A673 (cell line): ENCODE data around the gene MITF.

Experiments used
- CTCF ChIP-seq: fragments of 300-800, 200-600 bp; sonication (generic); conservative IDR thresholded peaks from 2 replicates; pipeline ENCODE4 v1.5.1; 2017; ENCODE audit warnings: low read depth, mild to moderate bottlenecking, antibody characterized with exemption, low read length, moderate library complexity, mixed read lengths
- EZH2 ChIP-seq: fragments of 200-600 bp; sonication (generic); IDR thresholded peaks from 2 replicates; pipeline ENCODE4 v1.6.1; 2017; ENCODE audit warnings: borderline replicate concordance, low read depth, mild to moderate bottlenecking, mixed read lengths, antibody characterized with exemption, low read length; ENCODE audit not compliant: poor library complexity, severe bottlenecking

- TF ChIP-seq CTCF = no peak
- TF ChIP-seq EZH2 = no peak
Measured at GRCh38 chr3:69987833-69988232, 248.6 kb downstream of the MITF start.
